Transverse colon (tissue), 3 donors: Measurements from ENCODE around the gene HLA-DRB1.

ENCODE experiments used
- CTCF ChIP-seq, 5 experiments: fragments of 200-600 bp in 3 of 5; fragments of 450-650 bp in 2 of 5; sonication (generic) in 3 of 5; IDR thresholded peaks; 1 replicate in 2 of 5; 2 replicates in 3 of 5; pipeline ENCODE4 v1.5.1; 2016 to 2017; ENCODE audit warnings: antibody characterized with exemption in 5 of 5, inconsistent platforms in 3 of 5, mild to moderate bottlenecking in 2 of 5, moderate library complexity in 1 of 5
- EP300 ChIP-seq: sonication (generic); formaldehyde crosslinking; IDR thresholded peaks from one replicate; pipeline ENCODE4 v1.6.1; 2017; ENCODE audit warnings: antibody characterized with exemption, low read depth

DNA sequence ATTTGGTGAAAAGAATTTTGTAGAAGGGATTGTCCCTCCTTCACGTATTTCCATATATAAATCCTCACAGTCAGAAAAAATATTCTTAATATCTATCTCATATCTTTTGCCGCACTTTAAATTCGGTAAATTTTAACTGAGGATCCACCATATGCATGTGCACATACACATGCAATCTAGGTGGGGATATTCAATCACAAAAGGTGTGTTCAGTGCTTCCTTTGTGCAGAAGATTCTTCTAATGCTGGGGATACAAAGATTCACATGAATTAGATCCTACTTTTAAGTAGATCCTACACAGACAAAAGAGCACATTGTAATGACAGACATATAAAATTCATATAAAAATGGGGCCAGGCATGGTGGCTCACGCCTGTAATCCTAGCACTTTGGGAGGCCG lies 13.6 kb upstream of the HLA-DRB1 start:
- TF ChIP-seq CTCF (IDR thresholded peaks at IDR 0.05) (no peak), EP300 (no peak)
